Measurements from ENCODE around the gene SEC31B.

Gene SEC31B

GRCh38 chr10:100519311-100520051 lies at the start of gene SEC31B:
SEC31B (minus strand) TSS chr10:100519861; CDS start chr10:100516952, 2,909 bp downstream.
- no peak for DNase-seq

GRCh38 chr10:100568912-100569311 lies 49.3 kb upstream of the SEC31B start:
- no peak for DNase-seq

GRCh38 chr10:100567826-100568225 lies 48.2 kb upstream of the SEC31B start:
- DNase-seq, result no peak

GRCh38 chr10:100567249-100567648 lies 47.6 kb upstream of the SEC31B start:
- no peak for DNase-seq

GRCh38 chr10:100566561-100566960 lies 46.9 kb upstream of the SEC31B start:
- DNase-seq, result no peak

GRCh38 chr10:100565206-100565985 lies 45.7 kb upstream of the SEC31B start:
- no peak for DNase-seq

- DNase-seq, result peak; percentile 71 to 74
Measured at GRCh38 chr10:100562008-100562672, 42.5 kb upstream of the SEC31B start.

GRCh38 chr10:100561005-100561404 lies 41.3 kb upstream of the SEC31B start:
- DNase-seq, result no peak

- DNase-seq, result no peak
Measured at GRCh38 chr10:100560248-100560647, 40.6 kb upstream of the SEC31B start.

- DNase-seq, result no peak
Measured at GRCh38 chr10:100554902-100555301, 35.2 kb upstream of the SEC31B start.

GRCh38 chr10:100553929-100554328 lies 34.3 kb upstream of the SEC31B start:
- no peak for DNase-seq

- no peak for DNase-seq
Measured at GRCh38 chr10:100551738-100552137, 32.1 kb upstream of the SEC31B start.

GRCh38 chr10:100551196-100551595 lies 31.5 kb upstream of the SEC31B start:
- DNase-seq, result no peak

GRCh38 chr10:100544950-100545349 lies 25.3 kb upstream of the SEC31B start:
- DNase-seq, result no peak

- DNase-seq, result no peak
Measured at GRCh38 chr10:100537475-100537874, 17.8 kb upstream of the SEC31B start.

GRCh38 chr10:100535715-100536353 lies 16.2 kb upstream of the SEC31B start, which contains the start of gene HIF1AN:
HIF1AN (plus strand) TSS chr10:100535943; CDS start chr10:100535959, 16 bp downstream.
- DNase-seq, result peak; percentile 84 to 87

- no peak for DNase-seq
Measured at GRCh38 chr10:100535338-100535714, 15.7 kb upstream of the SEC31B start.

- DNase-seq, result no peak
Measured at GRCh38 chr10:100534726-100535125, 15.1 kb upstream of the SEC31B start.

- no peak for DNase-seq
Measured at GRCh38 chr10:100531761-100532160, 12.1 kb upstream of the SEC31B start.

- DNase-seq, result peak; percentile 81 to 85
Measured at GRCh38 chr10:100529475-100530298, 10.0 kb upstream of the SEC31B start, which contains the start of gene NDUFB8. NDUFB8 (minus strand) TSS chr10:100529871; CDS start chr10:100529851, 20 bp downstream.

- no peak for DNase-seq
Measured at GRCh38 chr10:100528921-100529474, 9.3 kb upstream of the SEC31B start.

All from activated CD4-positive, alpha-beta T cell treated with anti-CD3 and anti-CD28 coated beads, Interleukin-2, amount 50 U/mL, for 4 hours (primary cell).